ENCODE measurements around the gene LAMTOR2. TPM values are rescaled to one million over a fixed set of nuclear protein-coding genes. Genes with fewer than 3 reads are reported as not detected.
A peak's percentile ranks its signal among the peaks of the same experiment; 100 is the strongest.

LAMTOR2 gene
- total and polyA plus RNA-seq, 9 of the 15 experiments (the other 6 are each of a cell fraction or from before 2014, with no cell fraction given), result 39.0 to 161 (median 74.6) TPM

- intact Hi-C loops (cut with micrococcal nuclease), result no loop called here
- H3K9ac ChIP-seq (ENCODE audit: insufficient read depth in 1 of 2, low read depth in 2 of 2, low read length in 2 of 2), result peak within 1 kb of the TSS; percentile 78 to 93
- no peaks in the 10 kb centered on the region for H4K20me1 ChIP-seq (replicated peaks; ENCODE audit: control insufficient read depth, insufficient read depth, low read length)
- 1% methylated on average over 32 of the region's 45 CpGs for WGBS (ENCODE audit: insufficient coverage, low coverage, missing lambda C conversion rate)
- peaks cover 7 to 8% of the 10 kb centered on the region in 2 experiments; a peak in 4 of 5 replicates for H3K4me1 ChIP-seq (replicated peaks in 1 of 2; ENCODE audit: control insufficient read depth in 2 of 2, insufficient read depth in 2 of 2, low read length in 2 of 2)
- FAIRE-seq (peak; percentile 97), ATAC-seq (peak; percentile 99), DNase-seq (ENCODE audit: extremely low read depth in 1 of 4, low spot score in 3 of 4) (peak; percentile 91 to 96 (median 94))
- in situ Hi-C loops (cut with MboI), result no loop called here
- peak within 1 kb of the TSS; percentile 65 for H3K27ac ChIP-seq (ENCODE audit: extremely low read depth, low read depth, low read length)
- no peaks in the 10 kb centered on the region for H3K9me1 ChIP-seq (ENCODE audit: control insufficient read depth, insufficient read depth, low read length)
- no peaks in the 10 kb centered on the region for H3K9me3 ChIP-seq (replicated peaks; ENCODE audit: control insufficient read depth, insufficient read depth, low read depth, low read length)
- peak within 1 kb of the TSS; percentile 96 for H2AFZ ChIP-seq (ENCODE audit: low read depth, low read length)
- peaks cover 26% of the 10 kb centered on the region for H3K79me2 ChIP-seq (ENCODE audit: control insufficient read depth, insufficient read depth, low read length)
- peak within 1 kb of the TSS; percentile 89 for H3K4me2 ChIP-seq (ENCODE audit: insufficient read depth, low read length)
- H3K27me3 ChIP-seq (ENCODE audit: control insufficient read depth in 2 of 2, insufficient read depth in 2 of 2, low read length in 2 of 2), result no peaks in the 10 kb centered on the region
- no TSS peak for BruUV-seq (replicated peaks)
- CTCF ChIA-PET (ENCODE audit: low intra/inter-chr PET ratio), result no interaction called here
- POLR2A ChIA-PET, result interaction anchor here (0.6 to 1.9 kb wide), 14 partner anchors 8 to 558 kb away, joined by 3 to 10 read pairs (median 3); partner anchors contain the start of gene GLMP
- peak within 1 kb of the TSS; percentile 72 for H3K4me3 ChIP-seq
- H3K36me3 ChIP-seq (ENCODE audit: control insufficient read depth, insufficient read depth, low read length), result peaks cover 40% of the 10 kb centered on the region; the same call in 2 of the 3 replicates
- TF ChIP-seq ZFX (CRISPR knock-in tag; IDR thresholded peaks at IDR 0.05) (no peak), IRF9 (tag; IDR thresholded peaks at IDR 0.05) (no peak), POLR3G (IDR thresholded peaks at IDR 0.05; ENCODE audit: extremely low read depth, insufficient read length, insufficient replicate concordance) (no peak), CHD2 (IDR thresholded peaks at IDR 0.05; ENCODE audit: low read depth, low read length) (no peak), PYGO2 (tag; IDR thresholded peaks at IDR 0.05) (no peak), ETS2 (tag; IDR thresholded peaks at IDR 0.05; ENCODE audit: borderline replicate concordance, poor library complexity, severe bottlenecking) (no peak), ATF1 (CRISPR knock-in tag; IDR thresholded peaks at IDR 0.05) (no peak), ATF1 (tag; IDR thresholded peaks at IDR 0.05) (peak; percentile 76), EZH2 (IDR thresholded peaks at IDR 0.05; ENCODE audit: borderline replicate concordance, low read depth, low read length) (no peak), DDX20 (tag; IDR thresholded peaks at IDR 0.05; ENCODE audit: low read depth) (no peak), ZNF445 (CRISPR knock-in tag; IDR thresholded peaks at IDR 0.05; ENCODE audit: low read depth) (no peak), CBX2 (IDR thresholded peaks at IDR 0.05; ENCODE audit: insufficient read depth, low read length, poor library complexity, severe bottlenecking) (no peak), TAL1 (IDR thresholded peaks at IDR 0.05) (no peak), FOXO4 (CRISPR knock-in tag; IDR thresholded peaks at IDR 0.05) (no peak), TOE1 (IDR thresholded peaks at IDR 0.05; ENCODE audit: borderline replicate concordance) (no peak), TOE1 (CRISPR knock-in tag; IDR thresholded peaks at IDR 0.05; ENCODE audit: borderline replicate concordance, low read depth) (no peak)
- TF ChIP-seq, protein P1, sequence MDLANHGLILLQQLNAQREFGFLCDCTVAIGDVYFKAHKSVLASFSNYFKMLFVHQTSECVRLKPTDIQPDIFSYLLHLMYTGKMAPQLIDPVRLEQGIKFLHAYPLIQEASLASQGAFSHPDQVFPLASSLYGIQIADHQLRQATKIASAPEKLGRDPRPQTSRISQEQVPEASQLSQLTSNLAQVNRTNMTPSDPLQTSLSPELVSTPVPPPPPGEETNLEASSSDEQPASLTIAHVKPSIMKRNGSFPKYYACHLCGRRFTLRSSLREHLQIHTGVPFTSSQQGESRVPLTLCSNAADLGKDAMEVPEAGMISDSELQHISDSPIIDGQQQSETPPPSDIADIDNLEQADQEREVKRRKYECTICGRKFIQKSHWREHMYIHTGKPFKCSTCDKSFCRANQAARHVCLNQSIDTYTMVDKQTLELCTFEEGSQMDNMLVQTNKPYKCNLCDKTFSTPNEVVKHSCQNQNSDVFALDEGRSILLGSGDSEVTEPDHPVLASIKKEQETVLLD (IDR thresholded peaks at IDR 0.05), result no peak
- TF ChIP-seq, protein P2, sequence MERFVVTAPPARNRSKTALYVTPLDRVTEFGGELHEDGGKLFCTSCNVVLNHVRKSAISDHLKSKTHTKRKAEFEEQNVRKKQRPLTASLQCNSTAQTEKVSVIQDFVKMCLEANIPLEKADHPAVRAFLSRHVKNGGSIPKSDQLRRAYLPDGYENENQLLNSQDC (CRISPR knock-in tag; IDR thresholded peaks at IDR 0.05), result no peak
Observed at GRCh38 chr1:156020293-156021092, 34.1 kb upstream of the LAMTOR2 start, which contains the start of gene SSR2. Gene SSR2, minus strand, starts transcription at chr1:156020951. Its CDS starts 784 bp downstream, at chr1:156020167.
